Islet of Langerhans (tissue), 1 donor: ENCODE results near the gene MAN1A1.

Source experiments
- FAIRE-seq: peaks from one replicate; lab custom pipeline; 2011; peaks lifted over from hg19 to GRCh38; lab: Jason Lieb, UNC

MAN1A1 gene

DNA sequence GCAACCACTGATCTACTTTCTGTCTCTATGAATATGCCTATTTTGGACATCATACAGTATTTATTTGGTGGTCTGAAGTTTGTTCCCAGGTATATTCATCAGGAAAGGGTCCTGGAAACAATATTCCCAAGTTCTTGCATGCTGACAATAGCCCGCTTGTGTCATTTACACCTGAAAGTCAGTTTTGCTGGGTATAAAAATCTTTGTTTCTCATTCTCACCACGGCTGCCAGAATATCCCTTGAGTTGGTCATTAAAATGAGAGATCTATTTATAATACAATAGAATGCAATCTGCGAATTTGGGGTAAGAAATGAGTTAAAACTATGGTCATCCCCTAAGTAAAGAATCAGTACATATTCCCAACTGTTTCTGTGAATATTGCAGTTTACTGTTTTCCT lies 79.0 kb downstream of the MAN1A1 start:
- no peak for FAIRE-seq

DNA sequence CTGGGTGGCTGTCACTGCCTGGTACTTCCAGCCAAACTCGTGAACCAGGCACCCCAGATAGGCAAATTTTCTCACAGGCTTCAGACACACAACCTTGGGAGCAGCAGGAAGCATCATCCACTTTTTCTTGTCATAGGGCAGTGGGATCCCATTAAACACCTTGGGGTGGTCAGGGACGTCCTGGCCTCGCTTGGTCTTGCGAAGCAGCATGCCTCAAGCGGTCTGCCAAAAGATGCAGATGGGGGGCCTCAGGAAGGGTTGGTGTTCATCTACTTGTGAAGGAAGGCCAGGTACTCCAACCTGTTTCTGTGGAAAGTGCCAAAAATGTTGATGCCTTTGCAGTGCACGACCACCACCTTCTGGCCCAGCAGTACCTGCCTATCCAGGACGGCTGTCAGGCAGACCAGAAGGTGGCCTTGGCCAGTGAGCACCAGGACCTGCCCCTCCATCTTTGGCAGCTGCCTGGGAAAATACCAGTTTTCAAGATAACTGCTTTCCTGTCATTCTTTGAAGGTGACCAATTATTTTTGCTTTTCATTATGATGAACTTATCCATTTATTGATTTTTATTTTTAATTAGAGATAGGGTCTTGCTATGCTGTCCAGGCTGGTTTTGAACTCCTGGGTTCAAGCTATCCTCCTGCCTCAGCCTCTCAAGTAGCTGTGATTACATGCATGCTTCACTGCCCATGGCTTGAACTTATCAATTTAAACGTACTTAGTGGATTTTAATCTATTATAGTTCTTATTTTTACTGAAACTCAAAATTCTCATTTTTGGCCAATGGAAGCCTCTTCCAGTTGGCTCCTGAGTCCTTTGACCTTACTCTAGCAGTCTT lies 80.1 kb downstream of the MAN1A1 start:
- no peak for FAIRE-seq

DNA sequence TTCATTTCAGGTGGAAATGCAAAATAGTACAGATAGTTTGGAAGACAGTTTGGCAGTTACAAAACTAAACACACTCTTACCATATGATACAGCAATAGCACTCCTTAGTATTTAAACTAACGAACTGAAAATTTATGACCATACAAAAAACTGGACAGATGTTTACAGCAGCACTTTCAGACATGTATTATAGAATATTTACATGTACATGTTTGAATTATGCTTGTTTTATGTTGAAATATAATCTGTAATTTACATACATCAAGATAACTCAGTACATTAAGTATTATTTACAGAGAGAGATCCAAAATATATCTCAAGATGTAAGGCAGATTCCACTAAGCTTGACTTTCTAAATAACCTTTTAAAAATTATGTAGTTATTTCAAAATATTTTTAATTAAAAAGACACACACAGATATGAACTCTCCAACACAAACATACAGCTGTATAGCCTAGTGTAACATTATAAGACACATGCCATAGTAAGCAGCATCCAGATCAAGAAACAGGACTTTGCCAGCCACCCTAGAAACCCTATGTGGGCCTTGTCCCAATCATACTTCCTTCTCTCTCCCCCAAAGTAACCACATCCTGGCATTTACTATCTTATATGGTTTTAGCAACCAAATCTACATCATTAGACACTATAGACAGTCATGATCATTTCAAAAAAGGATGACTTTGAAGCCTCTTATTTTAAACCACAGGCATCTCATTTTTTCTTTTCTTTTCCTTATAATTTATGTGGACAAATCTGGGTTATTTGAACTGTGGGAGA lies 82.2 kb downstream of the MAN1A1 start:
- peak; percentile 5 for FAIRE-seq

DNA sequence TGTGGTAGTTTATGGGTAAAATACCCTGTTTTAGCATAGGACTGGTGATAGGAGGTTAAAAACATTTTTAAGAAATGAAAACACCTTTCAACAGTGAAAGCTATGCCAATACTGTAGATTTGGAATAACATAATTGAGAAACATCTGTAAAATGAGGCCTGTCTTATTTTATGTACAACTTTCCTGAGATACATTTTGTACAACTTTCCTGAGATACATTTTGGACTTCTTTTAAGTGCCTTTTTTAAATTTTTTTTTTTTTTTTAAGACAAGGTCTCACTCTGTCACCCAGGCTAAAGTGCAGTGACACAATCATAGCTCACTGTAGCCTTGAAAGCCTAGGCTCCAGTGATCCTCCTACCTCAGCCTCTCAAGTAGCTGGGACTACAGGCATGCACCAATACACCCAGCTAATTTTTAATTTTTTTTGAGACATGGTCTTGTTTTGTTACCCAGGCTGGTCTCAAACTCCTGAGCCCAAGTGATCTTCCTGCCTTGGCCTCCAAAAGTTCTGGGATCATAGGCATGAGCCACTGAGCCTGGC lies 84.6 kb downstream of the MAN1A1 start:
- FAIRE-seq = no peak

DNA sequence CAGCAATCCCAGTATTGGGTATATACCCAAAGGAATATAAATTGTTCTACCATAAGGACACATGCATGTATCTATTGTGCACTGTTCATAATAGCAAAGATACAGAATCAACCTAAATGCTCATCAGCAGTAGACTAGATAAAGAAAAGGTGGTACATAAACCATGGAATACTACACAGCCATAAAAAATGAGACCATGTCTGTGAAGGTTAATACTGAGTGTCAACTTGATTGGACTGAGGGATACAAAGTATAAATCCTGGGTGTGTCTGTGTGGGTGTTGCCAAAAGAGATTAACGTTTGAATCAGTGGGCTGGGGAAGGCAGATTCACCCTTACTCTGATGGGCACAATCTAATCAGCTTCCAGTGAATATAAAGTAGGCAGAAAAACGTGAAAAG lies 86.9 kb downstream of the MAN1A1 start:
- no peak for FAIRE-seq

DNA sequence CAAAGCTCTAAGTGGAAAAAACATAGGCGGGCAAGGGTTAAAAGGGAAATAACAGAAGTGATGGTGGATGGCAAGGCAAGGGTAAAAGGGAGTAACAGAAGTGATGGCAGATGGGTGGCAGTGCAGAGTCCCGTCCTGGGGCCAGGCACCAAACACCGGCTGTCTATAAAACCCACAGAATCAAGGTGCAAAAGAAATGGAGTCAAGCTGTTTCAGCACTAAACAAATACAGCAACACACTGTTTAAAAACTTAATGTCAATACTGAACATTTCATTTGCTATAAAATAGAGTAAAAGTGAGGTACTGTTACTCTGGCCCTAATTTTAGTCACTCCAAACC lies 87.6 kb downstream of the MAN1A1 start:
- no peak for FAIRE-seq

DNA sequence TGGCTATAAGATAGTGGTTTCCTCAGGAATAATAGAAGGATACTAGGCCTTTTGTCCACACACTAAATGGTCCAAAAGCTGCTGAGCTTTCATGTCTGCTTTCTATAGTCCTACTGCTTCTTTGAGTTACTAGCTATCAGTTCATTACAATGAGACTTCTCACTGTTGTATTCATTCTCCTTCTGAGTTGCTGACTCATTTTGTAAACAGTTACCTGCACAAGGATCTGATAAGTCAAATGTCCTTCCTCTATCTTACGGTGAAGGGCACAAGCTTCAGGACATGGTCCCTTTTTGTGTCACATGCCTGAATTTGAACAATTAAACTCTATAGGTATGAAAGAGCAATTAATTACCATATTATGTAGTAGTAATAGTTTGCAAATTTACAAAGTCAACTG lies 90.5 kb downstream of the MAN1A1 start:
- FAIRE-seq = peak; percentile 78

DNA sequence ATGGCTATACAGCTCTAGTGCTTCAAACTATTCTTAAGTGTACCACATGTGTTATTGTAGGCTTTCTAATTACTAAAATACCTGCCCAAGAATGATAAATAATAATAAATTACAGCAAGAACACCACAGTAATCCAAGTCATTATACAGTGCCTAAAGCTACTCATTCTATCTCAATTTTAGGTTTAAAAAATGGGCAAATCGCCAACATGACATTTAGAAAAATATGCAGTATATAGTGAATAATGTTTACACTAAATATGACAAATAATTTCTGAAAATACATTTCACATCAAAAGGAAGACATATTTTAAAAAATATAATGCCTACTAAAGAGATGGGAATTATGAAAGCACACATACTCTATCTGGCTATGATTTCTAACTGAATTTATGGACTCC lies 91.8 kb downstream of the MAN1A1 start:
- peak; percentile 27 for FAIRE-seq

DNA sequence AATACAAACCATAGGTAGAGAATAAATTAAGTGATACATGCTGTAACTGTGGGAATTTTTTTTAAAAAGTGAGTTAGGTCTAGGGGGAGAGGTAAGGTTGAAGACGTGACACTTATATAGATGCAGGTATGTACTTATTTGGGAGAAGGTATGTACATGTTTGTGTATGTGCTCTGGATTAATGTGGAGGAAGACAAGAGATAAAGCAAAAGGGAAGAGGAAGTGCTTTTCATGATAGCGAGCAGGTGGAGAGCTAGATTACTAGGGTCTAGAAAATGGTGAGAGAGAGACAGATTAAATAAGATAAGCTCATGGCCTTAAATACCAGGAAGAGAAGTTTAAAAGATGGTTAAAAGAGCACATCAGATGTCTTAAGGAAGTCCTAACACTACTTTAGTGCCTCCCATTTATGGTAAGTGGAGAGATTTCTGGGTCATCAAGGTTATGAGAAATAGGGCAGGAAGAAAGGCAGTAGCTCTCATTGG lies 92.5 kb downstream of the MAN1A1 start:
- no peak for FAIRE-seq

DNA sequence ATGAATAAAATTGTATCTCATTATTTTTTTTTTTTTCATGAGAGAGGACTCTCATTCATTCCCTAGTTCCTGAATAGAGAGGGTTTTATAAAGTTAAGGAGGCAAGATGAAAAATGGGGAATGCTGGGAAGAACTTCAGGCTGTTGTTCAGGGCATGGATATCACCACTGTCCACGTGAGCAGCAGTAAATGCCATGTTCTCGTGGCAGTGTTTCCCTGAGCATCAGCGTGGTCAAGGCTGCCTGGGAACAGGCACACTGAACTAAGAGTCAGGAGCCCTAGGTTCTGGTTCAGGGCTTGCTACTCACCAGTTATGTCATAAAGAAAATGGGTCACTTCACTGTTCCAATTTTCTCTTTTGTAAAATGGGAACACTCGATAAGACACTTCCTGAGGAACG lies 93.2 kb downstream of the MAN1A1 start:
- FAIRE-seq = no peak

DNA sequence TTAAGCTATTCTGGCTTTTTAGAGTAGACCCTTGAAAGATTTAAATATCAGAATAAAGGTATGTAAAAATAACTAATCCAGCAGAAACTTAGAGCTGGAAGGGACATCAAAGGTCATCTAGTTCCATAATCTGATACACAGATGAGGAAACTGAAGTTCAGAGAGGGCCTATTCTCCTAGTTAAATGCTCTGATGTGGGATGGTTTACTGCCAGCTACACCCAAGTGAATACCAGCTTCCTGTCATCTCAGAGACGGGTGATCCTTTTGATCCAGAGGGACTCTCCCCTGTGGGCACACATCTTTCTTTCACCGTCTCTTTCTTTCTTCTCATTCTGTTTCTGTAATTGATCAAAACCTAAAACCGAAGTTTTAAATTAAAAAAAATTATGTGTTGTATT lies 94.1 kb downstream of the MAN1A1 start:
- FAIRE-seq = no peak

DNA sequence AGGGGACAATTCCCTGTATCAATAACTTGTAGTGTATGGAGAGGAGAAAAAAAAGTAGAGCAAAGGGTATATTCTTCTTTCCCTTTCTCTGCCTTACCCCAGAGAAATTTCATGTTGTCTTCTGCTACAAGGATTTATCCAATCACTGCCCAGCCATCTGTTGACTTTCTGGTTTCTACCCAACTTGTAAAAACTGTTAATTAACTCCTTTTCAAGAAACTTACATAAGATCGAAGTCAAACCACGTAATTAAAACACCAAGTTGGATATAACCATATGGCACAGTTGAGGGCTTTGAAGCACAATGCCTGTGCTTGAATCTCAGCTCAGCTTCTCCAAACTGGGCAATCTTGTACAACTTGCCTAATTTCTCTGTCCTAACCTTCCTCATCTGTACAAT lies 99.5 kb downstream of the MAN1A1 start:
- FAIRE-seq = no peak

DNA sequence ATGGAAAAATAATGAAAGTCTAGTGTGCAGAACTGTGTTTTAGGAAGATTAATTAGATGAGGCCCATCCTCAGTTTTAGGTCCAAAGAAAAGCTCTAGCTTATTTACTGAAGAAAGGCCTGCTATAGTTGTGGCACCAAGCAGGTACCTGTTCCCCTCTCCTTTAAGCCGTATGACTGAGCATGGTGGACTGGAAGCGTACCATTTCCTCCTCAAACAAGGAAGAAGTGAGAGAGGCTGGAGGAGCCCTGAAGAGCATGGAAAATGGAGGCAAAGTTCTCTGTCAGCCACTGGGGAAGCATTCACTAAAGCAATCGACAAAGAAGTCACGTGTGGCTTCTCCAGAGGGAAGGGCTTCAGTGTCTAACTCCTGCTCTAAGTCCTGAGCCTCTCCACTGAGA lies 100.2 kb downstream of the MAN1A1 start:
- FAIRE-seq = no peak

DNA sequence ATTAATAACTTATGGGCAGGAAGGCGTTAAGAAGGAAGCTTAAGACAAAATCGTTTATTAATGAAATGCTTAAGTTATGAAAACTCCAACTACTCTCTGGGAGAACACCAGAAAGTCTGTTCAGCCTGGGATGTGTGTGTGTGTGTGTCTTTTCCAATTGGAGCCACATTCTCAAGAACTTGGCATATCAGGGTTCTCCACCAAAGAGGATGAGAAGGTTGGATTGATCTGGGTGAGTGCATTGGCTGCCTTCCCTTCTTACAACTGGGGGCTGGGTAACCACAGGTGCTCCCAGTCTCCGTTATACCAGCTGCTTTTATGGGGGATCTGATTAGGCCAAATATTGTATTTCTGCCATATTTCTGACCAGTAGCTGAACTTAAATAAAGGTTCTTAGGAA lies 102.1 kb downstream of the MAN1A1 start:
- FAIRE-seq = no peak

DNA sequence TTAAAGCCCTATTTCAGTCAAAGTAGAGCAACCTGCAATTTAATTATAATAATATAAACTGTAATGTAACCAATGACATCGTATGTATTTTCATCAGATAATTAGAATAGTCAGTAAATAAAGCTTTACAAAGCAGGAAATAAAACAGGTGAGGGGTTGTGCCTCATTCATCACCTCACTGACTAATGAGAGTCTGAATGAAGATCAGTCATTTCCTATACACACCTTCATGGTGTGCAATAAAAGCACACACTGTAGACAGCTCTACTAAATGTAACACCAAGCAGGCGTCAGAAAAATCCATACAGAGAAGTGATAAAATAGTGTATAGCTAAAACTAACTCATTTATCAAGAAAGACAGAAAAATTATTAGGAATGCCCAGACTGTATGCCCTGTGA lies 105.9 kb downstream of the MAN1A1 start:
- FAIRE-seq = peak; percentile 5

DNA sequence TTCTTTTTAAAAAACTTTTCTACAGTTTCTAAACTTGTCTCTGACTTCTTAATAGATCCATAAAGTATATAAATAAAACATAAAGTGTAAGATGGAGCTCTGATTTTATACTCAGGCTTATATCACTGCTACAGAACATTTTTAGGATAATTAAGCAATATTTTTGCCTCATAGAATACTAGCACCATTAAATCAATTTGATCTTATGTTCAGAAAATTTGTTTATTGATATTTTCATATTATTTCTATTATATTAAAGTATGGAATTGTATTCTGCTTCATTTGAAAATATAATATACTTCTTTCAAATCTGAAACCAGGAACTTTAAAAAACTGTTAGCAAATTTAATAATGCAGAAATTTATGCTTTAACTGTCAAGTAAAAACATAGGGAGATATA lies 106.5 kb downstream of the MAN1A1 start:
- peak; percentile 81 for FAIRE-seq

DNA sequence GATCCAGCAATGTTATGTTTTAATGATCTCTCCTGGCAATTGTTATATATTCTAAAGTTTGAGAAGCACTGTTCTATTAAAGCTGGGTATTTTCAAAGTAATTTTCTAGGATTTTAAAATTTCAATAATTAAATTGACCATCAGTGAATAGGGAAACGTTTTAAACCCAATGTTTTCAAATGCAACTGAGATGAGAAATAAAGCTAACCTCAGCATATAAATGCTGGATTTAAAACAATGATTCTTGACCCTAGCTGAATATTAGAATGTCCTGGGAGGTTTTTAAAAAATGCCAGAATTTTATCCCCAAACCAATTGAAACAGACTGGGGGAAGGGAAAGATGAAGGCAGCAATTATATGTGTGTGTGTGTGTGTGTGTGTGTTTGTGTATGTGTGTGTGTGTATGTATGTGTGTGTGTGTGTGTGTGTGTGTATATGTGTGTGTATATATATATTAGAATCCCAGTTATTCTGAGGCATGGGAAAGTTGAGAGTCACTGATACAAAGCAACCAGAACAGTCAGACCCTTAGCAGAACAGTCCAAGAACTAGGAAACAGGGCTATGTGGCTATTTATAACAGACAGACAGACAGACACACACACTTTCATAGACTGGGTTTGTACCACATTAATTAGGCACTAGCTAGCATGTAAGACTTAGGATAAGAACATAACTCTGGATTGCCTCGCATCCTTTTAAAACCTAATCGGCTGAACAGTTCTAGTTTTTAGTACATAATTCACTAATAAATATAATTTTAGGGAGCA lies 107.8 kb downstream of the MAN1A1 start:
- no peak for FAIRE-seq

DNA sequence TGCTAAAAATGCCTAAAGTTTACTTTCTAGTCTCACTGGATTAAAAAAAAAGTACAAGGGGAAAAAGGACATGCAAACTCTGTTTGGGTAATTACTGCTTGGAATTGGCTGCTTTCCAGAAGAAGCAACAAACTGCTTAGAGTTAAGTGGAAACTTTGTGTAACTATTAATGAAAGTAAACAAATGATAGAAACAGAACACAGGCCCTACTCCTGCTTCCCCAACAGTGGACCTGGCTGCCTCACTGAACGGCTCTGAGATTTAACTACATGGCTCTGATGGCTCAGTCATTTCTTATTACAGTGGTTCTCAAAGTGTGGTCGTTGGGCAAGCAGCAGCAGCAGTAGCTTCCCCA lies 108.5 kb downstream of the MAN1A1 start:
- FAIRE-seq = no peak

DNA sequence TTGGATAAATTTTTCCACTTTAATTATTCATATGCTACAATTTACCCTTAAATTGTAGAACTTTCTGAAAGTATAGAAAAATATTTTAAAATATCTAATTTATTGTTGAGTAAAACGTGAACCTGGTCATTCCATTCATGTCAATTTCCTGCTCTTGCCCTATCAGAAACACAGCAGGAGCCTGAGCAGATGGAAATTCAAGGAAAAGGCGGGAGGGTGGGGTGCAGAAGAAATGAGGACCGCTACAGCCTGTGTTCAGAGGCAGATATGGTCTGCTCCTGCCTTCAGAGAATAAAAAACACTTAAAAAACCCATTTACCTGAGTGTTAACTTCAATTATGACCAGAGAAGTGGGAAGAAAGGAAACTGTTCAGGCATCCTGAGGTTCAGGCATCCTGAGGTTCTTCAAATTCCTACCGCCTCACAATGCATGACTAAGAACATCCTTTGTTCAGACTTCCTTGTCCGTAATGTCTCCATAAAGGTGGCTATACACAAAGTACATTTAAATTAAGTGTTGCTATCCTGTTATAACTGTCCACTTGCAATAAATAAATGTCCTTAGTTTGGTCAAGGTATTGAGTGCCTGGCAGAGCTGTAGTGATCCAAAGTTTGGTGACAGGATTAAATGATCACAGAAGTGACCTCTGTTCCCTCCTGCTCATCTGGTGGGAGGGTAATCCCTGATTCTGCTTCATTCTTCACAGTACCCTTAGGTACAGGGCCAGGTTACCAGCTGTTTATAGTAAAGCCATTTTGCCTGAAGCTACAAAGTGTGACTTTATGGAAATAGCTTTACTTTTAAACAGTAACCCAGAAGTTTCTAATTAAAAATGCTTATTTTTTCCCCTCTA lies 109.1 kb downstream of the MAN1A1 start:
- no peak for FAIRE-seq

DNA sequence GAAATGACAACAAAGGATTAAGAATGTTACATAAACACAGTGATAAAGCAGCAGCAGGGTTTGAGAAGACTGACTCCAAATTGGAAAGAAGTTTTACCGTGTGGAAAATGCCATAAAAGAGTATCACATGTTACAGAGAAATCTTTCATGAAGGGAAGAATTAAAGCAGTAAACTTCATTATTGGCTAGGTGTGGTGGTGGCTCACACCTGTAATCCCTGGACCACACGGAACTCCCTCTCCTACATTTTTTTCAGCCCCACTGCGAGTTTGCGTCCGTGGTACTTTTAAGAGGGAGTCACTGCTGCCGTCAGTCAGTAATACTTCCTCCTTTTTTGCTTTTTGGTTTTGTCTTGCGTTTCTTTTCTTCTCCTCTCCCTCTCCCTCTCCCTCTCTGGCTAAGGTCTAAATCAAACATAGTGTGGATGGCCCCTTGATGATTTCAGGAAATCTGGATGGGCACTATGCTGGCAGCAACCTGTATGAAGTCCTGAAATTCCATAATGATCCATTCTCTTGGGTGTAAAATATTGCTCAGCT lies 112.3 kb downstream of the MAN1A1 start:
- FAIRE-seq = peak; percentile 100

DNA sequence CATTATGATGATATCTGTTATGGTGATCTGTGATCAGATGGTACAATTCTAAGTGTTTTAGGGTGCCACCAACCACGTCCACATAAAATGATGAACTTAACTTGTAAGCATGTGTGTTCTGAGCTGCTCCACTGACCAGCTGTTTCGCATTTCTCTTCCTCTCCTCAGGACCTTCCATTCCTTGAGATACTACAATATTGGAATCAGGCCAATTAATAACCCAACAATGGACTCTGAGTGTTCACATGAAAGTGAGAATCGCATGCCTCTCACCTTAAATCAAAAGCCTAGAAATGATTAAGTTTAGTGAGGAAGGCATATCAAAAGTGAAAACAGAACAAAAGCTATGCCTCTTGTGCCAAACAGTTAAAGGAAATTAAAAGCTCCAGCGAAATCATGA lies 114.6 kb downstream of the MAN1A1 start:
- FAIRE-seq = no peak

DNA sequence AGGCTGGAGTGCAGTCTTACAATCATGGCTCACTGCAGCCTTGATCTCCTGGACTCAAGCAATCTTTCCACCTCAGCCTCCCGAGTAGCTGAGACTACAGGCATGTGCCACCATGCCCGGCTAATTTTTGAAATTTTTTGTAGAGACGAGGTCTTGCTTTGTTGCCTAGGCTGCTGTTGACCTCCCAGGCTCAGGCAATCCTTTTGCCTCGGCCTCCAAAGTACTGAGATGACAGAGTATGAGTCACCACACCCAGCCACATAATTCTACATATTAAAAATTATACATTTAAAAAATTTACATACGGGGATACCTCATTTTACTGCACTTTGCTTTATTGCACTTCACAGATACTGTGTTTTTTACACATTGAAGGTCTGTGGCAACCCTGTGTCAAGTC lies 115.1 kb downstream of the MAN1A1 start:
- no peak for FAIRE-seq
